Vagina (tissue), 2 donors: Measurements from ENCODE around the gene LOC128125822.

ENCODE experiments used
- DNase-seq, 2 donors: peaks; one replicate each; pipeline ENCODE4 v3.0.0-alpha.2; 2017; ENCODE audit errors: extremely low spot score in 2 of 2
- H3K27ac ChIP-seq: fragments of 200-600 bp; sonication (generic); one replicate; pipeline ENCODE4 v1.5.1; 2019
- H3K27me3 ChIP-seq: fragments of 200-600 bp; sonication (generic); one replicate; pipeline ENCODE4 v1.5.1; 2019
- H3K36me3 ChIP-seq, 2 donors: fragments of 200-600 bp; sonication (generic); one replicate each; pipeline ENCODE4 v1.5.1; 2017 to 2019
- H3K4me1 ChIP-seq: fragments of 200-600 bp; sonication (generic); one replicate; pipeline ENCODE4 v1.5.1; 2019
- H3K4me3 ChIP-seq, 2 donors: fragments of 200-600 bp; sonication (generic); 1 replicate in 1 of 2; 2 replicates in 1 of 2; pipeline ENCODE4 v1.5.1; 2016 to 2019
- H3K9me3 ChIP-seq: fragments of 200-600 bp; sonication (generic); one replicate; pipeline ENCODE4 v1.5.1; 2019
- CTCF ChIP-seq, 3 experiments: fragments of 450-650 bp in 2 of 3; fragments of 200-600 bp in 1 of 3; sonication (generic) in 1 of 3; IDR thresholded peaks; one replicate each; pipeline ENCODE4 v1.5.1; 2017 to 2019; ENCODE audit warnings: antibody characterized with exemption in 3 of 3, mild to moderate bottlenecking in 2 of 3, moderate library complexity in 2 of 3
- POLR2A ChIP-seq, 2 donors: fragments of 450-650 bp; IDR thresholded peaks; one replicate each; pipeline ENCODE4 v1.6.1; 2017; ENCODE audit warnings: antibody characterized with exemption in 2 of 2, mild to moderate bottlenecking in 2 of 2, moderate library complexity in 2 of 2
- POLR2AphosphoS5 ChIP-seq, 2 donors: sonication (generic); formaldehyde crosslinking; IDR thresholded peaks; one replicate each; pipeline ENCODE4 v1.9.0; 2017; ENCODE audit warnings: antibody characterized with exemption in 2 of 2, mild to moderate bottlenecking in 2 of 2, low read depth in 1 of 2; ENCODE audit not compliant: insufficient read depth in 1 of 2
- intact Hi-C: fragments of 100-400 bp; cut with DNase I; formaldehyde crosslinking; loops from one replicate; pipeline ENCODE4 v1.15.1; 2023

Gene LOC128125822

DNA sequence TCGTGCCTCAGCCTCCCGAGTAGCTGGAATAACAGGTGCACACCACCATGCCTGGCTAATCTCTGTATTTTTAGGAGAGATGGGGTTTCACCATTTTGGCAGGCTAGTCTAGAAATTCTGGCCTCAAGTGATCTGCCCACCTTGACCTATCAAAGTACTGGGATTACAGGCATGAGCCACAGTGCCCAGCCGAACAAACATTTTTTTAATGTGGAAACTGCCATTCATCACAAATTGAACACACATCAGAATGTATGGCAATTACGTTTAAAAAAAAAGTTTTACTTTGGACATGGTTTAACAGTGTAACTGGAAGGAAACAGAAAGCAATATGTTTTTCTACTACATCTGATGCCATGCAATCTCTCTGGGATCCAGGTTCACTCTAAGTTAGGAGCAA, 38.3 kb upstream of the LOC128125822 start:
- Histone ChIP-seq H3K27me3 (no peaks in the 10 kb centered on the region), H3K4me3 (no peak overlapping the region), H3K9me3 (no peaks in the 10 kb centered on the region), H3K36me3 (no peaks in the 10 kb centered on the region), H3K27ac (no peak overlapping the region), H3K4me1 (no peaks in the 10 kb centered on the region)
- TF ChIP-seq POLR2A (IDR thresholded peaks at IDR 0.05) (no peak), POLR2AphosphoS5 (IDR thresholded peaks at IDR 0.05; ENCODE audit: insufficient read depth in 1 of 2, low read depth in 1 of 2) (no peak), CTCF (IDR thresholded peaks at IDR 0.05) (no peak)
- intact Hi-C loops, result no loop called here
- no peak for DNase-seq

- H3K4me1 ChIP-seq, result no peaks in the 10 kb centered on the region
- no peak for DNase-seq
- no peak for TF ChIP-seq POLR2AphosphoS5 (IDR thresholded peaks at IDR 0.05; ENCODE audit: insufficient read depth in 1 of 2, low read depth in 1 of 2)
- TF ChIP-seq CTCF (IDR thresholded peaks at IDR 0.05), result no peak
- TF ChIP-seq POLR2A (IDR thresholded peaks at IDR 0.05), result no peak
- no peaks in the 10 kb centered on the region for H3K36me3 ChIP-seq
- H3K4me3 ChIP-seq, result no peak overlapping the region
- H3K9me3 ChIP-seq, result no peaks in the 10 kb centered on the region
- intact Hi-C loops, result no loop called here
- H3K27ac ChIP-seq, result no peak overlapping the region
- H3K27me3 ChIP-seq, result no peaks in the 10 kb centered on the region
These were observed 34.9 kb upstream of the LOC128125822 start for GRCh38 chr6:63537201-63537958.

GRCh38 chr6:63537959-63538300, 34.4 kb upstream of the LOC128125822 start:
- no peaks in the 10 kb centered on the region for H3K36me3 ChIP-seq
- no peaks in the 10 kb centered on the region for H3K9me3 ChIP-seq
- no peak overlapping the region for H3K27ac ChIP-seq
- H3K27me3 ChIP-seq, result no peaks in the 10 kb centered on the region
- no peak for DNase-seq
- no peak for TF ChIP-seq POLR2A (IDR thresholded peaks at IDR 0.05)
- TF ChIP-seq POLR2AphosphoS5 (IDR thresholded peaks at IDR 0.05; ENCODE audit: insufficient read depth in 1 of 2, low read depth in 1 of 2), result no peak
- TF ChIP-seq CTCF (IDR thresholded peaks at IDR 0.05), result no peak
- no peaks in the 10 kb centered on the region for H3K4me1 ChIP-seq
- no peak overlapping the region for H3K4me3 ChIP-seq
- intact Hi-C loops, result no loop called here

DNA sequence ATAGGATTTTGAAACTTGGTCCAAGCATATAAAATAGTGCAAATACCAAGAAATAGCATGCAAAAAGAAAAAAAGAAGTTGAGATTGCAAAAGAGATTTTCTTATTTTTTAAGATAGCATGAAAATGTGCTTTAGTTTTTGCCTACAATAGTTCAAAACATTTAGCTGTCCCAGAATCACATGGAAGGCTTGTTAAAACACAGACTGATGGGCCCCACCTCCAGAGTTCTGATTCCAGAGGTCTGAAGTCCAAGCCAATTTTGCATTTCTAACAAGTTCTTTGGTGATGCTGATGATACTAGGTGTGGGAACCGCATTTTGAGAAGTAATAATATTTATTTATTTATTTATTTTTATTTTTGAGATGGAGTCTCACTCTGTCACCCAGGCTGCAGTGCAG, 33.7 kb upstream of the LOC128125822 start:
- H3K4me1 ChIP-seq, result no peaks in the 10 kb centered on the region
- intact Hi-C loops, result no loop called here
- no peaks in the 10 kb centered on the region for H3K9me3 ChIP-seq
- H3K36me3 ChIP-seq, result no peaks in the 10 kb centered on the region
- H3K27ac ChIP-seq, result no peak overlapping the region
- TF ChIP-seq POLR2AphosphoS5 (IDR thresholded peaks at IDR 0.05; ENCODE audit: insufficient read depth in 1 of 2, low read depth in 1 of 2) (no peak), CTCF (IDR thresholded peaks at IDR 0.05) (no peak), POLR2A (IDR thresholded peaks at IDR 0.05) (no peak)
- DNase-seq, result no peak
- no peaks in the 10 kb centered on the region for H3K27me3 ChIP-seq
- H3K4me3 ChIP-seq, result no peak overlapping the region

DNA sequence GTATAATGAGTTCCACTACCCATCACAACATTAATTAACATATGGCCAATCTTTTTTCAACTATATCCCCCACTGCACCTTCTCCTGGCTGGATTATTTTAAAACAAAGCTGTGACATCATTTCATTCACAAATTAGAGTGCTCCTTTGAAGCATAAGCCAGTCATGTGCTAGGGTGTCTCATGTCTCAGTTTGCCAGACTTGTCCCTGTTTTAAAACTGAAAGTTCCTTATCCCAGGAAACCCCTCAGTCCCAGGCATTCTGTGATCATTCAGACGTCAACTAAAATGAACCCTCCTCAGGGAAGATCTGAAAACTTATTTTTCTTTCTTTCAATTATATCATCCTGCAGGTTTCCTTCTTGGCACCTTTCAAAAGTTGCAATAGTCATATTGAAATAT, 29.3 kb upstream of the LOC128125822 start:
- no peak overlapping the region for H3K4me3 ChIP-seq
- intact Hi-C loops, result no loop called here
- H3K9me3 ChIP-seq, result no peaks in the 10 kb centered on the region
- no peak for DNase-seq
- no peak overlapping the region for H3K27ac ChIP-seq
- H3K36me3 ChIP-seq, result no peaks in the 10 kb centered on the region
- no peaks in the 10 kb centered on the region for H3K27me3 ChIP-seq
- TF ChIP-seq POLR2A (IDR thresholded peaks at IDR 0.05), result no peak
- TF ChIP-seq CTCF (IDR thresholded peaks at IDR 0.05), result no peak
- TF ChIP-seq POLR2AphosphoS5 (IDR thresholded peaks at IDR 0.05; ENCODE audit: insufficient read depth in 1 of 2, low read depth in 1 of 2), result no peak
- H3K4me1 ChIP-seq, result no peaks in the 10 kb centered on the region
